Adrenal gland (tissue), 5 donors: ENCODE results near the gene SLC36A4.

Source experiments
- POLR2A ChIP-seq, 2 donors: fragments of 450-650 bp; IDR thresholded peaks; one replicate each; pipeline ENCODE4 v1.6.1; 2017; ENCODE audit warnings: antibody characterized with exemption in 2 of 2, mild to moderate bottlenecking in 2 of 2, moderate library complexity in 1 of 2
- TF ChIP-seq, protein P1 (sequence below), 6 experiments: fragments of 450-650 bp in 4 of 6; fragments of 200-600 bp in 2 of 6; sonication (generic) in 1 of 6; IDR thresholded peaks; 1 replicate in 5 of 6; 2 replicates in 1 of 6; pipeline versions ENCODE4 v1.5.1 to v1.8.0; 2016 to 2021; ENCODE audit warnings: antibody characterized with exemption in 6 of 6, mild to moderate bottlenecking in 2 of 6, moderate library complexity in 1 of 6
- donor health status: DM: no; HTN: no; CAD: no.

DNA sequence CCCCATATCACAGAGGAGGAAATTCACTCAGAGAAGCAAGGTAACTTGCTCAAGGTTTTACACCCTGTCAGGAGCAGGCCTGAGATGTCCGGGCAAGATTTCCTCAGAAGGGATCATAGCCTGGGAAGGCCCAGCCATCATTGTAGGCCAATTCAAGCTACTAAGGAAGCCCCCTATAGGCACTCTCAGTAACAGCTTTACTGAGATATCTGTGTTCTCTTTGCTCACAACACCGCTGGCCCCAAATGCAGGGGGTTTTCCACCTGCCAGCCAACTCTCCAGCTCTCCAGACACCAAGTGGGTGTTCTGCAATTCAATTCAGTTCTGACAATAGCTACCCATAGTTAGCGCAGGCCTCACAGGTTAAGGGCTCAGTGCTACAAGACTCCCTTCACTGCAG is 84.0 kb downstream of the SLC36A4 start:
- TF ChIP-seq, protein P1, sequence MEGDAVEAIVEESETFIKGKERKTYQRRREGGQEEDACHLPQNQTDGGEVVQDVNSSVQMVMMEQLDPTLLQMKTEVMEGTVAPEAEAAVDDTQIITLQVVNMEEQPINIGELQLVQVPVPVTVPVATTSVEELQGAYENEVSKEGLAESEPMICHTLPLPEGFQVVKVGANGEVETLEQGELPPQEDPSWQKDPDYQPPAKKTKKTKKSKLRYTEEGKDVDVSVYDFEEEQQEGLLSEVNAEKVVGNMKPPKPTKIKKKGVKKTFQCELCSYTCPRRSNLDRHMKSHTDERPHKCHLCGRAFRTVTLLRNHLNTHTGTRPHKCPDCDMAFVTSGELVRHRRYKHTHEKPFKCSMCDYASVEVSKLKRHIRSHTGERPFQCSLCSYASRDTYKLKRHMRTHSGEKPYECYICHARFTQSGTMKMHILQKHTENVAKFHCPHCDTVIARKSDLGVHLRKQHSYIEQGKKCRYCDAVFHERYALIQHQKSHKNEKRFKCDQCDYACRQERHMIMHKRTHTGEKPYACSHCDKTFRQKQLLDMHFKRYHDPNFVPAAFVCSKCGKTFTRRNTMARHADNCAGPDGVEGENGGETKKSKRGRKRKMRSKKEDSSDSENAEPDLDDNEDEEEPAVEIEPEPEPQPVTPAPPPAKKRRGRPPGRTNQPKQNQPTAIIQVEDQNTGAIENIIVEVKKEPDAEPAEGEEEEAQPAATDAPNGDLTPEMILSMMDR (IDR thresholded peaks at IDR 0.05): no peak
- no peak for TF ChIP-seq POLR2A (IDR thresholded peaks at IDR 0.05)
